ENCODE data around the gene IL22RA2.

DNA sequence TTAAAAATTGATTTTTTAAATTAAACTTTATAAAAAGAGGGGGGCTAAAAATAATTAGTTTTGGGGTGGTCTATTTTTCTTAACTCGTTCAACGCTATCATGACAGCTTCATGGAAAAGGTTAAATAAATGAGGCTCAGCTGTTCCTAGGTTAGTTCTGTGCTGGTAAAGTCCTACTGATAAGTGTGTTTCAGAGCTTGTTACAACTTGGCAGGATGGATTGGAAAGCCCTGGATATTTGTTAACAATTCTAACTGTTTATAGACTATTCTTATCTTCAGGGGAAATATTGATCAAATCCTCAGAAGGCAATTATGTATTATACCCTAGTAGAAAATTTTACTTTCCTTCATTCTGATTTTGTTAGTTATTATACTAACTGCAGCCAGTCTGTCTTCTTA is 50.4 kb downstream of the IL22RA2 start:
- TF ChIP-seq EZH2 (IDR thresholded peaks at IDR 0.05) (no peak), POLR2AphosphoS5 (IDR thresholded peaks at IDR 0.05; ENCODE audit: borderline replicate concordance, low read depth, low read length) (no peak)

Measured in SK-N-MC (cell line).